Measurements from ENCODE around the gene S100Z.
A peak's percentile ranks its signal among the peaks of the same experiment; 100 is the strongest.
"Not testable (repeated sequence)": the region's sequence is repeated elsewhere in the genome, so short reads cannot be mapped to it uniquely, and the experiment has no call there.

The S100Z gene

GRCh38 chr5:76818844-76819831 lies 30.7 kb upstream of the S100Z start, which contains the start of gene F2RL1:
Gene F2RL1, plus strand, starts transcription at chr5:76819030. Its CDS starts 153 bp downstream, at chr5:76819183.
- TF ChIP-seq CTCF (IDR thresholded peaks at IDR 0.05; ENCODE audit: extremely low read depth, missing control alignments): no peak
- DNase-seq (ENCODE audit: low spot score): no peak

GRCh38 chr5:76819851-76820525 lies 29.8 kb upstream of the S100Z start:
- DNase-seq (ENCODE audit: low spot score): no peak
- TF ChIP-seq CTCF (IDR thresholded peaks at IDR 0.05; ENCODE audit: extremely low read depth, missing control alignments): no peak

- DNase-seq (ENCODE audit: low spot score): no peak
- no peak for TF ChIP-seq CTCF (IDR thresholded peaks at IDR 0.05; ENCODE audit: extremely low read depth, missing control alignments)
These were observed 29.3 kb upstream of the S100Z start for GRCh38 chr5:76820526-76820890.

- no peak for DNase-seq (ENCODE audit: low spot score)
- no peak for TF ChIP-seq CTCF (IDR thresholded peaks at IDR 0.05; ENCODE audit: extremely low read depth, missing control alignments)
These were observed 28.7 kb upstream of the S100Z start for GRCh38 chr5:76821136-76821535.

- not testable (repeated sequence) for DNase-seq (ENCODE audit: low spot score)
These were observed 27.6 kb upstream of the S100Z start for GRCh38 chr5:76822105-76822731.

GRCh38 chr5:76826416-76826815 lies 23.4 kb upstream of the S100Z start:
- DNase-seq (ENCODE audit: low spot score): not testable (repeated sequence)

GRCh38 chr5:76831110-76831452 lies 18.7 kb upstream of the S100Z start:
- no peak for TF ChIP-seq CTCF (IDR thresholded peaks at IDR 0.05; ENCODE audit: extremely low read depth, missing control alignments)
- peak; percentile 16 for DNase-seq (ENCODE audit: low spot score)

- TF ChIP-seq CTCF (IDR thresholded peaks at IDR 0.05; ENCODE audit: extremely low read depth, missing control alignments): no peak
These were observed 13.6 kb upstream of the S100Z start for GRCh38 chr5:76836181-76836580.

More at GRCh38 chr5:76836181-76836580, 13.6 kb upstream of the S100Z start:
- no peak for DNase-seq (ENCODE audit: low spot score)

Data from GM20000 (cell line).